Stimulated activated CD8-positive, alpha-beta memory T cell treated with anti-CD3 and anti-CD28 coated beads, Interleukin-15, amount 100 ng/mL, for 24 hours (primary cell): Measurements from ENCODE around the gene MAP2K4.
"Not testable (repeated sequence)": the region's sequence is repeated elsewhere in the genome, so short reads cannot be mapped to it uniquely, and the experiment has no call there.

ENCODE experiments used
- DNase-seq: peaks from one replicate; pipeline ENCODE4 v3.0.0-alpha.2; 2020; ENCODE audit warnings: low read depth

The MAP2K4 gene

DNA sequence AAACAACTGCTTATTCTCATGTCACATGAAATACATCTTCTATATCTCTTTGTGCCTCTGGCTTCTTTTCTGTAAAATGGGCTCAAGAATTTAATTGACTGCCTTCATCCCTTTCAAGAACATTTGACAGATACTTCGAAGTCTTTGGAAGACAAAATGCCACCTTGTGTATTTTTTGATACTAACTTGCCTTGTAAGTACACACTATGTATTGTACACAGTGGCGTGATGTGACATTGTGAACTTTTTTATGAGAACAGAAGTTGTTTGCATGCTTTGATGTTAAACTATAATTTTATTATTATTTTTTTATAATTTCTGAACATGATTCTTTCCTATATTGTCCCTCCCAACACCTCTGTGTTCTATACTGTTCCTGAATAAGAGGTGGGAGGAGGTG lies 73.7 kb downstream of the MAP2K4 start:
- no peak for DNase-seq

DNA sequence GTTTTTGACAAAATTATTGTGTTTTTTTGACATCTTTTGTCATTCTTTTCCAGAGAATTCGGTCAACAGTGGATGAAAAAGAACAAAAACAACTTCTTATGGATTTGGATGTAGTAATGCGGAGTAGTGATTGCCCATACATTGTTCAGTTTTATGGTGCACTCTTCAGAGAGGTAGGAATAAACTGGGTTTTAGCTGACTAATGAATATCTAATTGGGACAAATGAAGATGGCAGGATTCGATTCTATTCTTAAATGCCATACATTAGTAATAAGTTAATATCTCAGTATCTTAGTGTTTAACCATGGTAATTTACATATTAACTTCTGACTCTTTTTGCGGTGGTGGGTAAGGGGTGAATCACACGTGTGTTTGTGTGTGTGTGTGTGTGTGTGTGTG lies 74.8 kb downstream of the MAP2K4 start:
- no peak for DNase-seq

DNA sequence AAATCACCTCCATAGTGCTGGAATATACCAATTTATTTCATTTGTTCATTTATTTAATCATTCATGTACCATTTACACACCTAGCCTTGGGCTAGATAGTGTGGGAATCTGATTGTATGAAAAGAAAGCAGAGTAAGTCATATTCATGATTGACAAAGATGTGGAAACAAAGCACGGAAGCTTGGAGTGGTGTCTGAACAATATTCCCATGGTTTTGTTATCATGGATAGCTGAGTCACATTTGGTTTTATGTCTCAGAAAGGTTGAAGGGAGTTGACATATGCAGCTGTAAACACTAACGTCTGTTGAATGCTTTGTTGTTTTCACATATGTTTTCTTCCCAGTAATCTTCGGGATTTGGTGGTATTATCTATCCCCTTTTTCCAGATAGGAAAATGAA lies 76.6 kb downstream of the MAP2K4 start:
- DNase-seq = no peak

DNA sequence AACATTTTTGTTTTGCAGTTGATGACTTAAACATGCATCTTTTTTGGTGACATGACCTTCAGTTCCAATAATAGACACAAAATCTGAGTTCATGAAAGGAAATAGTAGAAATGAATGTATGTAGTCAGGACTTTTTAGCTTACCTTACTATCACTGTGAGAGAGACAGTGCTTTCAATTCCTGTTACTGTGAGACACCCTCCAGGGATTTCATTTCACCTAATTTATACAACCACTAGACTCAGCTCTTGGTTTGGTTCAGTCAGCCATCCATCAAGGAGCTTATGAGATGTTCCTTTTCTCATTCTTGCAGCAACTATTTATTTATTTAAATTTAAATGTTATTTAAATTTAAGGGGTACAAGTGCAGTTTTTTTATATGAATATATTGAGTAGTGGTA lies 77.9 kb downstream of the MAP2K4 start:
- DNase-seq = no peak

DNA sequence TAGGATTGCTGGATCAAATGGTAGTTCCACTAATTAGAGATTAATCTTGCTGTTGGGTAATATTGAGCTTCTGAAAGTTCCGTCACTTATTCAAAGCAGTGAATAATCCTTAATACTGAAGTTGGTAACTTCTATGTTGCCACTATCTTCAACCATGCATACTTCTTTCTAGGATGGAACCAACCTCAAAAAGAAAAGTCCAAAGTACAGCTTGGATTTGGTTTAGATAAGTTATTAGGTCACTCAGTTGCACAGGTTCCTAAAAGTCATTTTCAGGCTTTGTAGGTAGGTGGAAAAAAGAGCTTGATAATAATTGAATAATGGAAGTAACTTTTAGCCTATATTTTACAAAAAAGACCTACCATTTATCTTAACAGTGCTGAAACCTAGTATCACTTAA lies 78.7 kb downstream of the MAP2K4 start:
- DNase-seq = no peak

DNA sequence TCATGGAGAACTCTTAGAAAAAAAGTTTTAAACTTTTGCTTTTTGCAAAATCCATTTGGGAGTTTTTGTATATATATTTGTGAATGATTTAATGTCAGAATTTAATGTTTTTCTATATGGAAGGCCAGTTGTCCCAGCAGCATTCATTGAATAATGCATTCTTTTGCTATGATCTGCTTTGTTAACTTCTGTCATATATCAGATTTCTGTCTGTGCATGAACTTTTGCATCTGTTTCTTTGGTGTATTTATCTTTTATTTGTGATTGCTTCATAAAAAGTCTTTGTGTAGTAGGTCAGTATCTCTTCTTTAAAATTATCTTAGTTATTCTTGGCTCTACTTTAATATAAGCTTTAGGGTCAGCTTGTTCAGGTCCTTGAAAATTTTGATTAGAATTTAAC lies 84.2 kb downstream of the MAP2K4 start:
- no peak for DNase-seq

DNA sequence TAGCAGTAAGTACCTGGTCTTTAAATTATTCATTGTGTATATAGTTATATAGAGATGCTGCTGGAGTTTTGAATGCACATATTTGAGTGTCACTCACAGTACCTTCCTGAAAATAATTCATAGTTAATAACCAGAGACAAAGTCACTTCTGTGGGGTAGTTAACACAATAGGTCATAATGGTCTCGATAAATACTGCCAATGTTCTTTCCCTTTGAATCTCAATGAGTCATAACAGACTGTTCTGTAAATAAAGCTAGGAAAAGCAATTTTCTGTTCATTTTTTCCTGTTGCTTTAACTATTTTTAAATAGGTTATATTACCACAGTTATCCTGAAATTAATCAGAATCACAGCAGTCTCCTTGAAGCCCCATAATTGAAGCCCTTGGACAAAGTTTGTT lies 87.2 kb downstream of the MAP2K4 start:
- no peak for DNase-seq

DNA sequence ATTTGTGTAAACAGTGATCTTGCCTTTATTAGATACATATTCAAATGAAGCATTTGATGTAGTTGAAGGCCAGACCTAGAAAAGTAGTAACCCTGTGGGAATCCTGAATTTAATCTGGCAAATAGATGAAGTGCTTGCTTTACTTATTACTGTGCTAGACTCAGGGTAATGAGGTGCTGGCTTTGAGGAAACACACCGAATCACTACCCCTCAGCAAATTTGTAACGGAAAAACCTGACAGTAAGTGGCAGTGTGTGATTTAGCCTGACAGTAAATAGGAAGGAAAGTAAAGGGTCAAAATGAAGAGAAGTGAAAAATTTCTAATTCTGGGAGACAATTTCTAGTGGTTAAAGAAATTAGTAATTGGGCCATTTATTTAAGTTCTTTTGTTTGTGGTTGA lies 90.2 kb downstream of the MAP2K4 start:
- no peak for DNase-seq

DNA sequence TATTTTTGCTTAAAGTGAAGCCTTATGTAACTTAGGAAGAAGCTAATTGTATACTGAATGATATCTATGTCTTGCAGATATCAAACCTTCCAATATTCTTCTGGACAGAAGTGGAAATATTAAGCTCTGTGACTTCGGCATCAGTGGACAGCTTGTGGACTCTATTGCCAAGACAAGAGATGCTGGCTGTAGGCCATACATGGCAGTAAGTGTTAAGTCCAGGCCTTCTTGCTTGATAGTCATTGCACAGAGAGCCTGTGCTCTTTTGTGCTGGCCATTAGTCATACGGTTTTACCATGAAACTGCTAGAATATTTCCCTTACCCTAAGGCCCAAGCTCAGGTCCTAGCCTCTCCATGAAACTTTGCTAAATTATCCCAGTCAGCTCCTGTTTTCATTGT lies 92.5 kb downstream of the MAP2K4 start:
- DNase-seq = no peak

DNA sequence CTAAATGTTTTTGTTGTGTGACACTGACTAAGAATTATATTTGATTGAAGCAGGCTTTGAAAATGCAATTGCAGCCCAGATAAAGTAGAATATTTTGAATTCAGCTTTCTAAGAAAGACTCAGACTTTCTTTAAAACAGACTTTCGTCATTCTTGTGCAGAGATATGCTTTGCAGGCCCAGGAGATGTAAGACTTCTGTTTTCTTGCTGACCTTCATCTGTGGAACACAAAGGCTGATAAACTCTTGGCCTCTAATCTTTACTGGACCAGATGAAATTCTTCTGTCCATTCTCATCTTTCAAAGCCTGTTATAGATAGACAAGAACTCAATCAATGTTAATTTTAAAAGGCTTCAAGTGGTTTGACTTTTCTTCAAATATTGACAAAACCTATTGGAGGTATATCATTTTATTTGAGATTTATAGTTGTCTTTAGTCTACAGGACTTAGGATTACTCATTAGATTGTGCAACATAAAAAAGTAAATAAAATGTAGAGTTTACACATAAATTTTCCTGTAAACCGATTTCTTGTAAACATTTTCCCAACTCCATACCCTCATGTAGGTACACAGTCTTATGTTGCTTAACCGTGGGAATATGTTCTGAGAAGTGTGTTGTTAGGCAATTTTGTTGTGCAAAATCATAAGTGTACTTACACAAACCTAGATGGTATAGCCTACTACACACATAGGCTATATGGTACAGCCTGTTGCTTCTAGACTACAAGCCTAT lies 94.2 kb downstream of the MAP2K4 start:
- DNase-seq = no peak

DNA sequence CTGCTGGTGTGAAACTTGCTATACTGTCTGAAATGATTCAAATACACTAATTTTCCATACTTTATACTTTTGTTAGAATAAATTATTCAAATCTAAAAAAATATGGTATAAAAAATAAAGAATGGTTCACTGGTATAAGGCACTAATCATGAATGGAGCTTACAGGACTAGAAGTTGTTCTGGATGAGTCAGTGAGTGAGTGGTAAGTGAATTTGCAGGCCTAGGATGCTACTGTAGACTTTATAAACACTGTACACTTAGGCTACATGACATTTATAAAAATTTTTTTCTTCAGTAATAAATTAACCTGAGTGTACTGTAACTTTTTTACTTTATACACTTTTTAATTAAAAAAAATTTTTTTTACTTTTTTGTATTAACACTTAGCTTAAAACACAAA lies 95.5 kb downstream of the MAP2K4 start:
- DNase-seq = no peak

DNA sequence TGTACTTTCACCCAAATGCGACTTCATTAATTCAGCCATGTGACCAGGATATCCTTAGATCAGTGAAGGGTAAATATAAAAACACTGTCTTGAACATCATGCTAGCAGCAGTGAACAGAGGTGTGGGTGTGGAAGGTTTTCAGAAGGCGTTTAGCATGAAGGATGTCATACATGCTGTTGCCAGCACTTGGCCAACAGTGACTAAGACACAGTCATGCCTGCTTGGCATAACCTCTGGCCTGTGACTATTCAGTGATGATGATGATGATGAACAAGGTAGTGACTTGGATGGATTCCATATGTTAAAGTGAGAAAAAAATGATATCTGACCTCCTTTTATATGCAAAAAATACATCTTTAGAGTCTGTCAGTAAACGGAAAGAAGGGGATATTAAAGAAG lies 97.9 kb downstream of the MAP2K4 start:
- DNase-seq = no peak

DNA sequence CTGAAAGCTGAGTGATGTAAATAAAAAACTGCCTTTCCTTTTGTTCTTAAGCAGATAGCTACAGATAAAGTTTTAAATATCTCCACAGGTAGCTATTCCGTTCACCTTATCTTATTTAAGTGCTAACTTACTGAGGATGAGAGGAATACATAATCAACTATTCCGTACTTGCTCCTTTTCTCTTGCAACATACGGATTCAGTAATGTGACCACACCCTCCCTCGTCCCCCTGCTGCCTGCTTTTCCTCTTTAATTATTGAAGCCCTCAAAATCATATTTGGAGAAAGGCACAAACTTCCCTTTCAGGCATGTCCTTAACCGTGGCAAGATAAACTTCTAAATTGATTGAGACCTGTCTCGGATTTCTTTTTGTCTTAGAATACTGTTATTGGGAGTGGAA lies 101.4 kb downstream of the MAP2K4 start:
- DNase-seq = no peak

DNA sequence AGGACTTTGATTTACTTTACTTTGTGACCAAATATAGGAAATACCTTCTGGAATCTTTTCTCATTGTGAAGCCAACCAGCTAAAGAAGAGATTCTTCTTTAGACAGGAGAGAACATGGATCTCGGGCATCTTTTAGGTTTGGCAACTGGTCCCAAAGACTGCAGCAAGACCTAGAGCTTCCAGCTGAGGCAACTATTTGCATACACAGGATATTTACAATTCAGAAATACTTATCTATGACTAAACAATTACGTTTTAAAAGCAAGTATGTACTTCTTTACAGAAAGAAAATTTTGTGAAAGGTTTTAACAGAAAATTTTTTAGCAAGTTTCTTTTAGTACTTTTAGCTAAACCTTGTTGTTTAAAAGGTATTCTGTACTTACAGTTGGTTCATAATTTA lies 106.5 kb downstream of the MAP2K4 start:
- DNase-seq = no peak

DNA sequence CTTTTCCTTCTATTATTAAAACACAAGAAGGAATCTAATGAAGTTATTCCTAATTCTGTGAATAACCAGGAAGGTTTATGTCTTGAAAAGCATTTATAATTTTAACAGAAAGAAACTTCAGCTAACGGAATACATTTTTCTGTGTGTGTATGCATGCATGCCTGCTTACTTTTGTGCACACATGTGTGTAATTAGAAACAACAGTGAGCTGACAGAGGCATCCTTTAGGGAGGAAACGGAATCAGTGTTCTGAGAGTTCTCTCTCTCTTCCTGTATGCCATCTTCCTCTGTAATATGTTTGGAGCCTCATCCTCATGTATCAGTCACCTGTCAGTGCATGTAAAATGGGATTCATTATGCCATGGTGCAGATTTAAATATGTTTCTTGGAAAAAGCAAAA lies 107.0 kb downstream of the MAP2K4 start:
- DNase-seq = no peak

DNA sequence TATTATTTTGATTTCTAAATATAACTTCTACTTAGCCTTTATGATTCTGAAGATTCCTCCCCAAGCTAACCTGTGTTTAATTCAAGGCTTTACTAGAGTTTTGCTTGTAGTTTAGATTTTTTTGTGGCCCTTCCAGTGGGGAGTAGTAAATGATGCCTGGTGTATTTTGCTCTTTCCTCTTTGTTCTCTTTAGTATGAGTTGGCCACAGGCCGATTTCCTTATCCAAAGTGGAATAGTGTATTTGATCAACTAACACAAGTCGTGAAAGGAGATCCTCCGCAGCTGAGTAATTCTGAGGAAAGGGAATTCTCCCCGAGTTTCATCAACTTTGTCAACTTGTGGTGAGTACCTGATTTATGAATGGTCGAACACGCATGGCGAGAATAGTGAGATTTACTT lies 108.3 kb downstream of the MAP2K4 start:
- DNase-seq = no peak

DNA sequence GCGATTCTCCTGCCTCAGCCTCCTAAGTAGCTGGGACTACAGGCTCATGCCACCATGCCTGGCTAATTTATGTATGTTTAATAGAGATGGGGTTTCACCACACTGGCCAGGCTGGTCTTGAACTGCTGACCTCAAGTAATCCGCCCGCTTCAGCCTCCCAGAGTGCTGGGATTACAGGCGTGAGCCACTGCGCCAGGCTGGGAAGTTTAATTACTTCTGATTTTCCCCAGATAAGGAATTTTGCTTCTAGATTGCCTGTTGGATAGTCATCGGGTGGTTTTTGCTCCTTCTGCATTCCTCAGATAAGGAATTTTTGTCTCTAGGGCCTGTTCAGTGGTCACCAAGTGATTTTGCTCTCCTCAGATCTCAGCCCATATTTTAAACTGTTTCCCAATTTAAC lies 112.5 kb downstream of the MAP2K4 start:
- no peak for DNase-seq

DNA sequence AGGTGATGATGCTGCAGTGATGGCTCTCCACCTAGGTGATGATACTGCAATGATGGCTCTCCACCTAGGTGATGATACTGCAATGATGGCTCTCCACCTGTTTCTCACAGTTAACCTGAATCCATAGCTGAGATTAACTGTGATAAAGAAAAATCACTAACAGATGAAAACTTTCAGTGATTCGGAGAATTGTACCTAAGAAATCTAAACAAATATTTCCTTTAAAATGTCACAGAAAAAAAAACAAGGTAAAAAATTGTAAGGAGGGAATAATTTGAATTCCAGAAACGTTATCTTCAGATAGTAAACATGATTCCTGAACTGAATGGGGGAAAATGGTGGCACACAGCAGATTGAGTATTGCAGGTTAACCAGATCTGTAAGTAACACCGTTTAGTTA lies 113.4 kb downstream of the MAP2K4 start:
- no peak for DNase-seq

DNA sequence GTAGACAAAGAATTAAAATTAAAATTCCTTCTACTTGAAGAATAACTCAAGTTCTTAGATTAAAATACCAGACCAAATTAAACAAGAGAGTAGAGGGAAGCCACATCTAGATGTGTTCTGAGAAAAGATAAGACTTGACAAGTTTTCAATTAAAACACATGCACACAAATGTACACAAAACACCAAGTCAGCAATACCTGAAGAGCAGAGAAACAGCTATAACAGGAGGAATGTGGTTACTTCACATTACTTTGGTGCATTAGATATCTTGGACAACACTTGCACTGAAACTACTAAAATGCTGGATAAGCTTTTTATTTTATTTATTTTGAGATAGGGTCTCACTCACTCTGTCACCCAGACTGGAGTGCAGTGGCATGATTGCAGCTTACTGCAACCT lies 113.9 kb downstream of the MAP2K4 start:
- no peak for DNase-seq

DNA sequence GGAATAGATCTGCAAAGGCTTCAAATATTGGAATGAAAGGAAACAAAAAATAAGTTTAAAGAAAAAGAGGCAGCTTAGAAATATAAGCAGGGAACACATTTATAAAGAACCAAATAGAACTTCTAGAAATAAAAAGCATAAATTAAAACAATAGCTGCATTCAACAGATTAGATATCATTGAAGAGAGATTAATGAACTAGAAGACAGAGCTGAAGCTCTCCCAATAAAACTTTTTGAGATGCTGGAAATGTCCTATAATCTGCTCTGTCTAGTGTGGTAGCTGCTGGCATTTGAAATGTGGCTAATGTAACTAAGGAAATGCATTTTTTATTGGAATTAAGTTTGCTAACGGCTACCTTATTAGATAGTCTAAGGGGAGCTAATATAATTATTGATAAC lies 115.6 kb downstream of the MAP2K4 start:
- no peak for DNase-seq

DNA sequence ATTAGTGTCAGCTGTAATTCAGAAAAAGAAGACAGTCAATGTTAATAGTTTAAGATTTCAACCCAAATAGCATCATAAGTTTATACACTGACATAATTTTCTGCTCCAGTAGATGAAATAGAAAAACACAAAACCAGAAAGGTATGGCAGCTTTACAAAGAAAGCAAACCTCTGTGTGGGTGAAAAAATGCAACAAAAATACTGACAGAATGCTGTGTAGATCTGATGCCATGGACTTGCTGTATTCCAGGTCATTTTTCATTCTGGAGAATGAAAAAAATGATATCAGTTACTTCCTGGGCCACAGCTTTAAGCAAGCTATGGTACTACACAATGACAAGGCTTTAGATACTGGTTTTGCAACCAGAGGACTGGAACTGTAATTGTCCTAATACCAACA lies 116.0 kb downstream of the MAP2K4 start:
- no peak for DNase-seq

DNA sequence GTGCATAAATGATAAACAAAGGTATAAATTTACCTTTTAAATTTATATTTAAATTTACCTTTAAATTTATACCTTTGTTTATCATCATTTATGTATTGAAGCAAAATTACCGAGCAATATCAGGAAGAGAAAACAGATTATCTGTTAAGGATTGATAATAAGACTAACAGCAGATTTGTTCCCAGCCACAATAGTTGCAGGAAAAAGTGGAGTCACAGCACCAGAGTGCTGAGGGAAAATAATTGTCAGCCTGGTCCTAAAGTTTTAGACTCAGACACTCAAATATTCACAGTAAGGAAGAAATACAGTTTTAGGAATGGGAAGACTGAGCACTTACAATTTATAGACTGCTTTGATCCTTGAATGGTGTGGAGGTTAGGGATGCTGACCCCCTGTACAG lies 117.2 kb downstream of the MAP2K4 start:
- no peak for DNase-seq

DNA sequence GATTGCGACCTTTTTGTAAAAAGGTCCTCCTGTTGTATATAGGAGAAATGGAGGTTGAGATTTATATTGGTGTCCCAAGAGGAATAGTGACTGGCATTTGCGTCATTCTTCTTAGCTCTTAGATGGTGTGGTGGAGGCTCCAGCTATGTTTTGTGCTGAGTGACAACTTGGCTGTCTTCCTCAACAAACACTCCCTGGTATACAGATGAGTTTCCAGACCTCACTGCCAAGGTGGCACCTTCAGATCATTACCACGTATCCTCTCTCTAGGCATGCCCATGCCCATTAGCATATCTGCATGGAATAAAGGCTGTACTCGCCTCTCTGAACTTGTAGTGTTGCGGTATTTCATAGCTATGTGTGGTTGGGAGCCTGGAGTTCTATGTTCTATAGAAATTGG lies 120.0 kb downstream of the MAP2K4 start:
- no peak for DNase-seq

DNA sequence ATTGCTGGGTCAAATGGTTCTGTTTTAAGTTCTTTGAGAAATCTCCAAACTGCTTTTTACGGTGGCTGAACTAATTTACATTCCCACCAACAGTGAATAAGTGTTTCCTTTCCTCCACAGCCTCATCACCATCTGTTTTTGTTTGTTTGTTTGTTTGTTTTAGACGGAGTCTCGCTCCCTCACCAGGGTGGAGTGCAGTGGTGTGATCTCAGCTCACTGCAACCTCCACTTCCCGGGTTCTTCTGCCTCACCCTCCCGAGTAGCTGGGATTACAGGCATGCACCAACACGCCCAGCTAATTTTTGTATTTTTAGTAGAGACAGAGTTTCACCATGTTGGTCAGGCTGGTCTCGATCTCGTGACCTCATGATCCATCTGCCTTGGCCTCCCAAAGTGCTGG lies 141.5 kb downstream of the MAP2K4 start:
- not testable (repeated sequence) for DNase-seq

DNA sequence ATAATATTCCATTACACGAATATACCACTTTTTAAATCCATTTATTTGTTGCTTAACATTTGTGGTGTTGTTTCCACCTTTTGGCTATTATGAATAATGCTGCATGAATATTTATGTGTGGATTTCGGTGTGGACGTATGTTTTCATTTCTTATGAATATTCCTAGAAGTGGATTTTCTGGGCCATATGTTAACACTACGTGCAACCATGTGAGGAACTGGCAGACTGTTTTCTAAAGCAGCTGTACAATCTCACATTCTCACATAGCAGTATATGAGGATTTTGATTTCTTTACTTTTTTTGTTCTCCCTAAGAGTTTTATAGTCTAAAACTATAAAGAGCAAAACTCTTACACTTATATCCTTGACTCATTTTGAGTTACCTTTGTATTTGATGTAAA lies 143.4 kb downstream of the MAP2K4 start:
- no peak for DNase-seq
